ENCODE results near the gene EPHA10.

EPHA10 gene

DNA sequence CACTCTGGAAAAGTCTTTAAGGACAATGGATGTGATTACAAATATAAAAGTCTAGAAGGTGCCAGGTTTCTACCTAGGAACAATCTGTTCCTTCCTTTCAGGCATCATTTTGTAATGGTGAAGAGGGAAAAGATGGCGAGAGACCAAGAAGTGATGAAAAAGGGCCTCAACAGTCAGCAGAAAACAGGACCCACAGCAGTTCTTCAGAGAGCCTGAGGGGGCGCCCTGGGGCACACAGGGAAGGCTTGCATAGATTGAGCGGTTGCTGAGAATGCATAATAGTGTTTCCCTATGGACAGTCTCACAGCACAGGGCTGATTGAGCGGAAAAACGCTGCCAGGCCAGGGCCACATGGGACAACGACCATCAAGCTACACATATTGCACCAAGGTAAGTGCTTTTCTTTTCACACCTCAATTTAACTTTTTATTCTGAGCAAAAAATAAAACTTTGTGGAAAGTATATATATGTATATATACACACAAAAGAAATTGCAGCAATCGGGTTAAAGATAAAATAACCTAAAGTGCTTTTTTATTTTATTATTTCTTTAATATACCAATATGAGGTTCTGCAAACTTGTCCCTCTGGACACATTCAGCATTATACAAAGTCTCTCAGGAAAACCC, 46.2 kb upstream of the EPHA10 start:
- Histone ChIP-seq H3K27ac (replicated peaks) (no peak overlapping the region), H3K4me3 (replicated peaks; ENCODE audit: insufficient read depth, low read length) (no peak overlapping the region), H3K27me3 (ENCODE audit: insufficient read depth, poor library complexity, severe bottlenecking) (no peaks in the 10 kb centered on the region)
- TF ChIP-seq, protein P1, sequence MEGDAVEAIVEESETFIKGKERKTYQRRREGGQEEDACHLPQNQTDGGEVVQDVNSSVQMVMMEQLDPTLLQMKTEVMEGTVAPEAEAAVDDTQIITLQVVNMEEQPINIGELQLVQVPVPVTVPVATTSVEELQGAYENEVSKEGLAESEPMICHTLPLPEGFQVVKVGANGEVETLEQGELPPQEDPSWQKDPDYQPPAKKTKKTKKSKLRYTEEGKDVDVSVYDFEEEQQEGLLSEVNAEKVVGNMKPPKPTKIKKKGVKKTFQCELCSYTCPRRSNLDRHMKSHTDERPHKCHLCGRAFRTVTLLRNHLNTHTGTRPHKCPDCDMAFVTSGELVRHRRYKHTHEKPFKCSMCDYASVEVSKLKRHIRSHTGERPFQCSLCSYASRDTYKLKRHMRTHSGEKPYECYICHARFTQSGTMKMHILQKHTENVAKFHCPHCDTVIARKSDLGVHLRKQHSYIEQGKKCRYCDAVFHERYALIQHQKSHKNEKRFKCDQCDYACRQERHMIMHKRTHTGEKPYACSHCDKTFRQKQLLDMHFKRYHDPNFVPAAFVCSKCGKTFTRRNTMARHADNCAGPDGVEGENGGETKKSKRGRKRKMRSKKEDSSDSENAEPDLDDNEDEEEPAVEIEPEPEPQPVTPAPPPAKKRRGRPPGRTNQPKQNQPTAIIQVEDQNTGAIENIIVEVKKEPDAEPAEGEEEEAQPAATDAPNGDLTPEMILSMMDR (IDR thresholded peaks at IDR 0.05; ENCODE audit: insufficient read depth, low read length), result peak; percentile 90
- TF ChIP-seq, protein P2, sequence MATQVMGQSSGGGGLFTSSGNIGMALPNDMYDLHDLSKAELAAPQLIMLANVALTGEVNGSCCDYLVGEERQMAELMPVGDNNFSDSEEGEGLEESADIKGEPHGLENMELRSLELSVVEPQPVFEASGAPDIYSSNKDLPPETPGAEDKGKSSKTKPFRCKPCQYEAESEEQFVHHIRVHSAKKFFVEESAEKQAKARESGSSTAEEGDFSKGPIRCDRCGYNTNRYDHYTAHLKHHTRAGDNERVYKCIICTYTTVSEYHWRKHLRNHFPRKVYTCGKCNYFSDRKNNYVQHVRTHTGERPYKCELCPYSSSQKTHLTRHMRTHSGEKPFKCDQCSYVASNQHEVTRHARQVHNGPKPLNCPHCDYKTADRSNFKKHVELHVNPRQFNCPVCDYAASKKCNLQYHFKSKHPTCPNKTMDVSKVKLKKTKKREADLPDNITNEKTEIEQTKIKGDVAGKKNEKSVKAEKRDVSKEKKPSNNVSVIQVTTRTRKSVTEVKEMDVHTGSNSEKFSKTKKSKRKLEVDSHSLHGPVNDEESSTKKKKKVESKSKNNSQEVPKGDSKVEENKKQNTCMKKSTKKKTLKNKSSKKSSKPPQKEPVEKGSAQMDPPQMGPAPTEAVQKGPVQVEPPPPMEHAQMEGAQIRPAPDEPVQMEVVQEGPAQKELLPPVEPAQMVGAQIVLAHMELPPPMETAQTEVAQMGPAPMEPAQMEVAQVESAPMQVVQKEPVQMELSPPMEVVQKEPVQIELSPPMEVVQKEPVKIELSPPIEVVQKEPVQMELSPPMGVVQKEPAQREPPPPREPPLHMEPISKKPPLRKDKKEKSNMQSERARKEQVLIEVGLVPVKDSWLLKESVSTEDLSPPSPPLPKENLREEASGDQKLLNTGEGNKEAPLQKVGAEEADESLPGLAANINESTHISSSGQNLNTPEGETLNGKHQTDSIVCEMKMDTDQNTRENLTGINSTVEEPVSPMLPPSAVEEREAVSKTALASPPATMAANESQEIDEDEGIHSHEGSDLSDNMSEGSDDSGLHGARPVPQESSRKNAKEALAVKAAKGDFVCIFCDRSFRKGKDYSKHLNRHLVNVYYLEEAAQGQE (IDR thresholded peaks at IDR 0.05; ENCODE audit: insufficient replicate concordance, low read depth), result no peak
- DNase-seq (ENCODE audit: low read depth in 1 of 2, low spot score in 1 of 2), result peak in 1 of 2 experiments; percentile 76

DNA sequence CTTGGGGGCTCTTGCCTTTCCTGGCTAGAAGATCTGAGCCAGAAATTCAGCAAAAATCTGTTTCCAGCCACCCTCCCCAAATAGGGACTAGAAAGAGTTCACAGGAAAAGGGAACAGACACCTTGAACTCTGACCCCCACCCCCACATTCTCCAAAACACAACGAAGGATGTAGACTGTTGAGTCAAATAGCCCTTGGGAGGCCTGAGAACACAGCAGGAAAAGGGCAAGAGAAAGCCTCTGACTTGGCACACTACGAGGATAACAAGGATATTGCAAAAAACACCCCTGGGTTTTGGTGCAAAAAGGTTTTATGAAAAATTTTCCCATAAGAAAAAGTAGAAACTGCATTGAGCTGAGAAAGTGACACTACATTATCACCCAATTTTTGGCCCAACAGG, 45.0 kb upstream of the EPHA10 start:
- H3K27ac ChIP-seq (replicated peaks), result no peak overlapping the region
- TF ChIP-seq SPI1 (IDR thresholded peaks at IDR 0.05; ENCODE audit: borderline replicate concordance, low read depth) (no peak), POLR2AphosphoS5 (IDR thresholded peaks at IDR 0.05; ENCODE audit: low read depth) (no peak), GABPA (IDR thresholded peaks at IDR 0.05; ENCODE audit: low read depth) (no peak)
- TF ChIP-seq, protein P1 (IDR thresholded peaks at IDR 0.05; ENCODE audit: insufficient read depth, low read length), result no peak
- TF ChIP-seq, protein P2 (IDR thresholded peaks at IDR 0.05; ENCODE audit: insufficient replicate concordance, low read depth), result no peak
- no peak overlapping the region for H3K4me3 ChIP-seq (replicated peaks; ENCODE audit: insufficient read depth, low read length)

DNA sequence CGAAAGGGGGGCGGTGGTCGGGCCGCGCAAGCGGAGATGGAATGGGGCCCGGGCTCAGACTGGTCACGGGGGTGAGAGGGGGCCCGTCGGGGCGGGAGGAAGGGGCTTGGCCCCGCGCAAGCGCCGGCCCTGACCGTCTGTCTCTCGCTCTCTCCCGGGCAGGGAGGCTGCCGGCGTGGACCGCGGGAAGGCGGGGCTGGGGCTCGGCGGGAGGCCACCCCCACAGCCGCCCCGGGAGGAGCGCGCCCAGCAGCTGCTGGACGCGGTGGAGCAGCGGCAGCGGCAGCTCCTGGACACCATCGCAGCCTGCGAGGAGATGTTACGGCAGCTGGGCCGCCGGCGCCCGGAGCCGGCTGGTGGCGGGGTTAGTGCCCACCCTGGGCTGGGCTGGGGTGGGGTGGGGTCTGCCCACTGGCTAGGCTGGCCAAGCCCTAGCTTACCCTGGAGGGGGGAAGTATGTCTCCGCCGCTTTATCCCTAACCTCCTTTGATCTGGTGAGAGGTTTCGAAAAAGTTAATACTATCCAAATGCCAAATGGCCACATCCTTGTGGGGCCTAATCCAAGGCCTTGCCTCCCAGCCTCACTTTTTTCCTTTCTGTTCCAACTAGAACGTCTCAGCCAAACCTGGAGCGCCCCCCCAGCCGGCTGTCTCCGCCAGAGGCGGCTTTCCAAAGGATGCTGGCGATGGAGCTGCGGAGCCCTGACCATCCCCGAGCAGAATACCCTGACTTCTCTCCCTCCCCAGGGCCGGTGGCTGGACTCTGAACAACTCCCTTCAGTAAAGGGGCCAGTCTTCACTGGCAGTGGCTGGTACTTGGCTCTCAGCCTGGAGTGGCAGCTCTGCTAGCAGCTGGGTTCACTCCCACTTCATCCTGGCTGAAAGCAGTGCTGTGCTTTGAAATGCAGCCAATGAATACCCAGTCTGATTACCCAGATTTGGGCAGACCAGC, 43.7 kb upstream of the EPHA10 start:
- H3K4me3 ChIP-seq (replicated peaks; ENCODE audit: insufficient read depth, low read length), result peak overlapping the region; percentile 90
- peak overlapping the region; percentile 88 for H3K27ac ChIP-seq (replicated peaks)
- peak in 1 of 2 experiments; percentile 42 for DNase-seq (ENCODE audit: low read depth in 1 of 2, low spot score in 1 of 2)
- TF ChIP-seq SPI1 (IDR thresholded peaks at IDR 0.05; ENCODE audit: borderline replicate concordance, low read depth) (no peak), GABPA (IDR thresholded peaks at IDR 0.05; ENCODE audit: low read depth) (no peak), POLR2AphosphoS5 (IDR thresholded peaks at IDR 0.05; ENCODE audit: low read depth) (no peak)
- TF ChIP-seq, protein P2 (IDR thresholded peaks at IDR 0.05; ENCODE audit: insufficient replicate concordance, low read depth), result no peak
- TF ChIP-seq, protein P1 (IDR thresholded peaks at IDR 0.05; ENCODE audit: insufficient read depth, low read length), result no peak
- no peaks in the 10 kb centered on the region for H3K27me3 ChIP-seq (ENCODE audit: insufficient read depth, poor library complexity, severe bottlenecking)

More for the DNA sequence above, 45.0 kb upstream of the EPHA10 start:
- no peaks in the 10 kb centered on the region for H3K27me3 ChIP-seq (ENCODE audit: insufficient read depth, poor library complexity, severe bottlenecking)
- DNase-seq (ENCODE audit: low read depth in 1 of 2, low spot score in 1 of 2), result no peak
